AG10803 (cell line): Measurements from ENCODE around the gene MRPL40.

ENCODE experiments used
- DNase-seq: peaks from one replicate; pipeline ENCODE4 v3.0.0; 2010; ENCODE audit warnings: low read depth
- H3K4me3 ChIP-seq: 2 replicates; pipeline ENCODE4 v1.5.1; 2011; ENCODE audit warnings: mild to moderate bottlenecking, low read length, control low read depth
- CTCF ChIP-seq: conservative IDR thresholded peaks from 2 replicates; pipeline ENCODE4 v1.5.1; 2011; ENCODE audit warnings: mild to moderate bottlenecking, low read length, control low read depth, inconsistent platforms

Gene MRPL40

GRCh38 chr22:19400881-19401280 lies 31.5 kb upstream of the MRPL40 start:
- TF ChIP-seq CTCF = no peak
- no peak for DNase-seq
- H3K4me3 ChIP-seq = no peak overlapping the region

GRCh38 chr22:19401483-19401882 lies 30.9 kb upstream of the MRPL40 start:
- no peak overlapping the region for H3K4me3 ChIP-seq
- no peak for TF ChIP-seq CTCF
- no peak for DNase-seq

GRCh38 chr22:19402642-19403191 lies 29.6 kb upstream of the MRPL40 start:
- no peak for TF ChIP-seq CTCF
- no peak overlapping the region for H3K4me3 ChIP-seq
- no peak for DNase-seq

- no peak overlapping the region for H3K4me3 ChIP-seq
- DNase-seq = no peak
- TF ChIP-seq CTCF = no peak
These were observed 27.7 kb upstream of the MRPL40 start for GRCh38 chr22:19404676-19405075.

GRCh38 chr22:19405133-19405532 lies 27.2 kb upstream of the MRPL40 start:
- TF ChIP-seq CTCF = no peak
- no peak overlapping the region for H3K4me3 ChIP-seq
- DNase-seq = no peak

- no peak for TF ChIP-seq CTCF
- no peak overlapping the region for H3K4me3 ChIP-seq
- no peak for DNase-seq
These were observed 26.7 kb upstream of the MRPL40 start for GRCh38 chr22:19405652-19406051.

- no peak for TF ChIP-seq CTCF
- no peak for DNase-seq
- H3K4me3 ChIP-seq = no peak overlapping the region
These were observed 26.0 kb upstream of the MRPL40 start for GRCh38 chr22:19406281-19406811.
